ENCODE data around the gene DCC. TPM values are rescaled to one million over a fixed set of nuclear protein-coding genes. Genes with fewer than 3 reads are reported as not detected.

DCC gene
- total and polyA plus RNA-seq, 9 of the 15 experiments (the other 6 are each of a cell fraction or from before 2014, with no cell fraction given): not detected

GRCh38 chr18:53509886-53510285, 1169.9 kb downstream of the DCC start:
- ATAC-seq: no peak
- CTCF ChIA-PET (ENCODE audit: low intra/inter-chr PET ratio): no interaction called here
- H3K9ac ChIP-seq (ENCODE audit: insufficient read depth in 1 of 2, low read depth in 2 of 2, low read length in 2 of 2): no peak overlapping the region
- no peak for DNase-seq (ENCODE audit: extremely low read depth in 1 of 4, low spot score in 3 of 4)
- POLR2A ChIA-PET: no interaction called here
- H3K27me3 ChIP-seq (ENCODE audit: control insufficient read depth in 2 of 2, insufficient read depth in 2 of 2, low read length in 2 of 2): no peaks in the 10 kb centered on the region
- H3K4me2 ChIP-seq (ENCODE audit: insufficient read depth, low read length): no peak overlapping the region
- no TSS peak for BruUV-seq (replicated peaks)
- no peak for TF ChIP-seq GATA2 (CRISPR knock-in tag; IDR thresholded peaks at IDR 0.05)
- no peak for TF ChIP-seq RFX1 (IDR thresholded peaks at IDR 0.05)
- no peak for TF ChIP-seq NELFE (IDR thresholded peaks at IDR 0.05; ENCODE audit: insufficient read depth, insufficient read length)
- TF ChIP-seq CBFB (CRISPR knock-in tag; IDR thresholded peaks at IDR 0.05): no peak
- TF ChIP-seq ZNF324 (CRISPR knock-in tag; IDR thresholded peaks at IDR 0.05): no peak
- no peak for TF ChIP-seq ZNF124 (CRISPR knock-in tag; IDR thresholded peaks at IDR 0.05)
- TF ChIP-seq PCBP1 (IDR thresholded peaks at IDR 0.05; ENCODE audit: low read depth, low read length, poor library complexity, severe bottlenecking): no peak
- TF ChIP-seq TFAP4 (CRISPR knock-in tag; IDR thresholded peaks at IDR 0.05; ENCODE audit: borderline replicate concordance): no peak
- no peak for TF ChIP-seq CBX8 (IDR thresholded peaks at IDR 0.05; ENCODE audit: borderline replicate concordance, extremely low read depth, low read depth, low read length, poor library complexity, severe bottlenecking)
- no peak for TF ChIP-seq HNRNPLL (IDR thresholded peaks at IDR 0.05; ENCODE audit: low read depth, low read length, poor library complexity, severe bottlenecking)
- no peak for TF ChIP-seq RBM25 (IDR thresholded peaks at IDR 0.05; ENCODE audit: low read depth, low read length, severe bottlenecking)
- no peak for TF ChIP-seq ZNF24 (IDR thresholded peaks at IDR 0.05)
- no peak for TF ChIP-seq ZNF584 (CRISPR knock-in tag; IDR thresholded peaks at IDR 0.05; ENCODE audit: low read depth)
- TF ChIP-seq MLX (CRISPR knock-in tag; conservative IDR thresholded peaks at IDR 0.05): no peak
- TF ChIP-seq ZNF668 (CRISPR knock-in tag; IDR thresholded peaks at IDR 0.05): no peak
- no peak for TF ChIP-seq HES1 (IDR thresholded peaks at IDR 0.05; ENCODE audit: low read depth)
- TF ChIP-seq DLX4 (CRISPR knock-in tag; IDR thresholded peaks at IDR 0.05): no peak
- no peaks in the 10 kb centered on the region for H3K9me1 ChIP-seq (ENCODE audit: control insufficient read depth, insufficient read depth, low read length)
- H3K9me3 ChIP-seq (replicated peaks; ENCODE audit: control insufficient read depth, insufficient read depth, low read depth, low read length): no peaks in the 10 kb centered on the region
- no peak overlapping the region for H3K4me3 ChIP-seq
- 0% methylated on average over 1 of the region's 2 CpGs for WGBS (ENCODE audit: insufficient coverage, low coverage, missing lambda C conversion rate)
- intact Hi-C loops (cut with micrococcal nuclease) (no loop called here), in situ Hi-C loops (cut with MboI) (no loop called here)
- H3K27ac ChIP-seq (ENCODE audit: extremely low read depth, low read depth, low read length): no peak overlapping the region
- no peaks in the 10 kb centered on the region for H3K79me2 ChIP-seq (ENCODE audit: control insufficient read depth, insufficient read depth, low read length)
- H3K4me1 ChIP-seq (replicated peaks in 1 of 2; ENCODE audit: control insufficient read depth in 2 of 2, insufficient read depth in 2 of 2, low read length in 2 of 2): no peaks in the 10 kb centered on the region
- no peaks in the 10 kb centered on the region for H3K36me3 ChIP-seq (ENCODE audit: control insufficient read depth, insufficient read depth, low read length)
- no peaks in the 10 kb centered on the region for H4K20me1 ChIP-seq (replicated peaks; ENCODE audit: control insufficient read depth, insufficient read depth, low read length)
- no peak for FAIRE-seq
- H2AFZ ChIP-seq (ENCODE audit: low read depth, low read length): no peak overlapping the region

Measured in K562 (cell line).